Ishikawa (cell line): ENCODE results near the gene NHEJ1.

ENCODE experiments used
- CREB1 ChIP-seq: IDR thresholded peaks from 2 replicates; pipeline ENCODE4 v1.6.1; 2012; ENCODE audit warnings: low read depth
- EGR1 ChIP-seq: IDR thresholded peaks from 2 replicates; pipeline ENCODE4 v1.6.1; 2012
- MAX ChIP-seq: IDR thresholded peaks from 2 replicates; pipeline ENCODE4 v1.6.1; 2012
- RAD21 ChIP-seq: IDR thresholded peaks from 2 replicates; pipeline ENCODE4 v1.6.1; 2012; ENCODE audit warnings: low read depth
- TAF1 ChIP-seq: IDR thresholded peaks from 2 replicates; pipeline ENCODE4 v1.6.1; 2012; ENCODE audit warnings: low read depth, mild to moderate bottlenecking
- TEAD4 ChIP-seq: IDR thresholded peaks from 2 replicates; pipeline ENCODE4 v1.6.1; 2012
- ZBTB7A ChIP-seq: IDR thresholded peaks from 2 replicates; pipeline ENCODE4 v1.6.1; 2012; ENCODE audit warnings: low read depth

- no peak for TF ChIP-seq CREB1
- TF ChIP-seq TEAD4 = no peak
- TF ChIP-seq EGR1 = no peak
- TF ChIP-seq RAD21 = no peak
- TF ChIP-seq ZBTB7A = no peak
- no peak for TF ChIP-seq TAF1
- TF ChIP-seq MAX = no peak
These were observed 89.3 kb downstream of the NHEJ1 start for GRCh38 chr2:219071131-219071816.
